Esophagus squamous epithelium (tissue), 5 donors: ENCODE data around the gene RASSF5. TPM values are rescaled to one million over a fixed set of nuclear protein-coding genes. Genes with fewer than 3 reads are reported as not detected.
A peak's percentile ranks its signal among the peaks of the same experiment; 100 is the strongest.

Experiments used
- DNase-seq: peaks from one replicate; lab custom pipeline; 2025; lab: John Stamatoyannopoulos, UW
- H3K27ac ChIP-seq, 4 donors: fragments of 200-600 bp; sonication (generic); one replicate each; pipeline ENCODE4 v1.5.1; 2016 to 2019; ENCODE audit warnings: mild to moderate bottlenecking in 1 of 4
- H3K27me3 ChIP-seq, 4 donors: fragments of 200-600 bp; sonication (generic); 1 replicate in 3 of 4; 2 replicates in 1 of 4; pipeline versions ENCODE4 v1.5.1 to v1.6.0; 2017 to 2021; ENCODE audit warnings: antibody characterized with exemption in 1 of 4
- H3K36me3 ChIP-seq, 3 donors: fragments of 200-600 bp; sonication (generic); one replicate each; pipeline ENCODE4 v1.5.1; 2016 to 2019
- H3K4me1 ChIP-seq, 3 donors: fragments of 200-600 bp; sonication (generic); one replicate each; pipeline ENCODE4 v1.5.1; 2017 to 2019
- H3K4me3 ChIP-seq, 4 donors: fragments of 200-600 bp; sonication (generic); 1 replicate in 3 of 4; 2 replicates in 1 of 4; pipeline ENCODE4 v1.5.1; 2016 to 2019; ENCODE audit warnings: mild to moderate bottlenecking in 2 of 4, moderate library complexity in 1 of 4
- H3K9me3 ChIP-seq, 3 donors: fragments of 200-600 bp; sonication (generic); one replicate each; pipeline ENCODE4 v1.5.1; 2016 to 2019
- POLR2A ChIP-seq, 4 donors: fragments of 450-650 bp; IDR thresholded peaks; one replicate each; pipeline ENCODE4 v1.6.1; 2017; ENCODE audit warnings: antibody characterized with exemption in 4 of 4, mild to moderate bottlenecking in 4 of 4, moderate library complexity in 3 of 4
- WGBS, 2 donors: methylation state at CpG; one replicate each; pipeline ENCODE4 v1.1.5; 2018; 5-methylcytosine and 5-hydroxymethylcytosine counted together
- intact Hi-C: fragments of 100-400 bp; cut with DNase I; formaldehyde crosslinking; loops from one replicate; pipeline ENCODE4 v1.15.0; 2022
- total RNA-seq, 4 donors: library from RNA; depleted of rRNA; stranded (reverse); fragments of >200 nt; gene quantifications; one replicate each; pipeline ENCODE4 v1.1.0, GENCODE V29; 2016
- TF ChIP-seq, protein P1 (sequence below), 6 experiments: fragments of 450-650 bp in 4 of 6; fragments of 200-600 bp in 2 of 6; sonication (generic) in 2 of 6; IDR thresholded peaks; one replicate each; pipeline ENCODE4 v1.5.1; 2016 to 2019; ENCODE audit warnings: antibody characterized with exemption in 6 of 6, mild to moderate bottlenecking in 4 of 6, moderate library complexity in 4 of 6
- donor health status: DM: yes; HTN: yes; CAD: no.

The RASSF5 gene
- total RNA-seq, 4 donors from 2014 or later: 29.2 to 85.3 (median 35.1) TPM

DNA sequence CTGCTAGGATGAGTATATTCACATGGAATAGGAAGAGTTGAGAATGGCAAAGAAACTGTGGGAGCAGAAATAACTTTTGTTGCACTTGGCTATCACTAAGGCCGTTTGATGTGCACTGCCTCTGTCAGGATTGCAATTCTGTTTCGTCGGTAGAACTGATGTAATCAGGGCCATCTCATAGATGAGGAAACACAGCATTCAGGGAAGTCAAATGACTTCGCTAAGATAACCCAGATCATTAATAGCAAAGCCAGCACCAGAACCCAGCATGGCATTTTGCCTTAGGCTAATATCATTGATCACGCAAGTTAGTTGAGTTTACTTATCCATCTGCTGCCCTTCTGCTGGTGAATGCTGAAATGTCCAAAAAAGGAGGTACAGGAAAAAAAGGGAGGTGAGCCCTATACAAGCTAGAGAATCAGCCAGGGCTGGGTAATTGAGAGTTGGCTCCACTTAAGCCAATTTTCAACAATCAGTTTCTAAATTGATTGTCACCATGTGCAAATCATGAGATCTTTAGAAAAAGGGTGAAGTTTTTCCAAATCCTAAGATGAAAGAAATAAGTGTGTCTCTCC lies 7.6 kb downstream of the RASSF5 start:
- 59 to 62% methylated on average over 5 of the region's 5 CpGs for WGBS, 2 donors
- DNase-seq: no peak
- Histone ChIP-seq H3K9me3 (no peaks in the 10 kb centered on the region), H3K36me3 (peaks cover 0 to 15% (median 0%) of the 10 kb centered on the region in 3 donors), H3K4me3 (no peak overlapping the region), H3K27ac (peak overlapping the region; percentile 83 to 93 (median 92)), H3K4me1 (peaks cover 36 to 91% (median 40%) of the 10 kb centered on the region in 3 donors), H3K27me3 (no peaks in the 10 kb centered on the region)
- TF ChIP-seq, protein P1, sequence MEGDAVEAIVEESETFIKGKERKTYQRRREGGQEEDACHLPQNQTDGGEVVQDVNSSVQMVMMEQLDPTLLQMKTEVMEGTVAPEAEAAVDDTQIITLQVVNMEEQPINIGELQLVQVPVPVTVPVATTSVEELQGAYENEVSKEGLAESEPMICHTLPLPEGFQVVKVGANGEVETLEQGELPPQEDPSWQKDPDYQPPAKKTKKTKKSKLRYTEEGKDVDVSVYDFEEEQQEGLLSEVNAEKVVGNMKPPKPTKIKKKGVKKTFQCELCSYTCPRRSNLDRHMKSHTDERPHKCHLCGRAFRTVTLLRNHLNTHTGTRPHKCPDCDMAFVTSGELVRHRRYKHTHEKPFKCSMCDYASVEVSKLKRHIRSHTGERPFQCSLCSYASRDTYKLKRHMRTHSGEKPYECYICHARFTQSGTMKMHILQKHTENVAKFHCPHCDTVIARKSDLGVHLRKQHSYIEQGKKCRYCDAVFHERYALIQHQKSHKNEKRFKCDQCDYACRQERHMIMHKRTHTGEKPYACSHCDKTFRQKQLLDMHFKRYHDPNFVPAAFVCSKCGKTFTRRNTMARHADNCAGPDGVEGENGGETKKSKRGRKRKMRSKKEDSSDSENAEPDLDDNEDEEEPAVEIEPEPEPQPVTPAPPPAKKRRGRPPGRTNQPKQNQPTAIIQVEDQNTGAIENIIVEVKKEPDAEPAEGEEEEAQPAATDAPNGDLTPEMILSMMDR (IDR thresholded peaks at IDR 0.05): no peak
- TF ChIP-seq POLR2A (IDR thresholded peaks at IDR 0.05): no peak
- intact Hi-C loops: no loop called here

- Histone ChIP-seq H3K4me1 (peaks cover 33 to 91% (median 34%) of the 10 kb centered on the region in 3 donors), H3K27ac (no peak overlapping the region), H3K9me3 (no peaks in the 10 kb centered on the region), H3K27me3 (no peaks in the 10 kb centered on the region), H3K4me3 (no peak overlapping the region), H3K36me3 (peaks cover 0 to 15% (median 0%) of the 10 kb centered on the region in 3 donors)
- intact Hi-C loops: no loop called here
- WGBS, 2 donors: 34 to 58% methylated on average over 3 of the region's 5 CpGs
- no peak for TF ChIP-seq POLR2A (IDR thresholded peaks at IDR 0.05)
- no peak for DNase-seq
These were observed 9.3 kb downstream of the RASSF5 start for GRCh38 chr1:206516728-206516990.

- no peak for DNase-seq
- no peak overlapping the region for H3K4me3 ChIP-seq
- peaks cover 0 to 15% (median 0%) of the 10 kb centered on the region in 3 donors for H3K36me3 ChIP-seq
- TF ChIP-seq POLR2A (IDR thresholded peaks at IDR 0.05): no peak
- TF ChIP-seq, protein P1 (IDR thresholded peaks at IDR 0.05): no peak
- H3K4me1 ChIP-seq: peaks cover 24 to 91% (median 25%) of the 10 kb centered on the region in 3 donors
- no peaks in the 10 kb centered on the region for H3K9me3 ChIP-seq
- intact Hi-C loops: no loop called here
- H3K27me3 ChIP-seq: no peaks in the 10 kb centered on the region
- WGBS, 2 donors: 86 to 95% methylated on average over 3 to 4 of the region's 8 CpGs
- H3K27ac ChIP-seq: peak overlapping the region in 1 of 4 donors; percentile 0
These were observed 10.5 kb downstream of the RASSF5 start for GRCh38 chr1:206517784-206518183.

- peak overlapping the region in 1 of 4 donors; percentile 12 for H3K27ac ChIP-seq
- TF ChIP-seq POLR2A (IDR thresholded peaks at IDR 0.05): no peak
- TF ChIP-seq, protein P1 (IDR thresholded peaks at IDR 0.05): no peak
- DNase-seq: no peak
- no peaks in the 10 kb centered on the region for H3K9me3 ChIP-seq
- no peaks in the 10 kb centered on the region for H3K27me3 ChIP-seq
- no CpG with 5 or more reads among the region's 18 CpGs for WGBS, 2 donors
- peaks cover 0 to 15% (median 0%) of the 10 kb centered on the region in 3 donors for H3K36me3 ChIP-seq
- intact Hi-C loops: no loop called here
- H3K4me1 ChIP-seq: peaks cover 20 to 87% (median 21%) of the 10 kb centered on the region in 3 donors
- H3K4me3 ChIP-seq: no peak overlapping the region
These were observed 10.9 kb downstream of the RASSF5 start for GRCh38 chr1:206518206-206518605.

GRCh38 chr1:206518743-206519142 lies 11.4 kb downstream of the RASSF5 start:
- peak overlapping the region in 1 of 4 donors; percentile 12 for H3K27ac ChIP-seq
- no peaks in the 10 kb centered on the region for H3K9me3 ChIP-seq
- H3K36me3 ChIP-seq: peaks cover 0 to 15% (median 0%) of the 10 kb centered on the region in 3 donors
- intact Hi-C loops: no loop called here
- no peak for DNase-seq
- TF ChIP-seq POLR2A (IDR thresholded peaks at IDR 0.05): no peak
- TF ChIP-seq, protein P1 (IDR thresholded peaks at IDR 0.05): no peak
- H3K4me3 ChIP-seq: no peak overlapping the region
- 76 to 100% methylated on average over 1 to 4 of the region's 6 CpGs for whole genome bisulfite sequencing, 2 donors
- peaks cover 15 to 81% (median 17%) of the 10 kb centered on the region in 3 donors for H3K4me1 ChIP-seq
- no peaks in the 10 kb centered on the region for H3K27me3 ChIP-seq
